Smooth muscle cell (in vitro differentiated cells): ENCODE measurements around the gene MTRF1L. TPM values are rescaled to one million over a fixed set of nuclear protein-coding genes. Genes with fewer than 3 reads are reported as not detected.

Experiments used
- DNase-seq: peaks from one replicate; lab custom pipeline; 2025; ENCODE audit not compliant: unreplicated experiment; lab: John Stamatoyannopoulos, UW
- H2AFZ ChIP-seq: fragments of 200-600 bp; sonication (generic); 2 replicates; pipeline ENCODE4 v1.6.0; 2016; ENCODE audit warnings: antibody characterized with exemption, low read depth, mild to moderate bottlenecking
- H3F3A ChIP-seq: fragments of 200-600 bp; sonication (generic); 2 replicates; pipeline ENCODE4 v1.6.0; 2017; ENCODE audit warnings: antibody characterized with exemption, low read depth
- H3K27ac ChIP-seq: fragments of 200-600 bp; sonication (generic); 2 replicates; pipeline ENCODE4 v1.5.1; 2016; ENCODE audit warnings: low read depth, mild to moderate bottlenecking
- H3K27me3 ChIP-seq: fragments of 200-600 bp; sonication (generic); 2 replicates; pipeline ENCODE4 v1.6.1; 2016; ENCODE audit warnings: low read depth, mild to moderate bottlenecking
- H3K36me3 ChIP-seq: fragments of 200-600 bp; sonication (generic); 2 replicates; pipeline ENCODE4 v1.5.1; 2016; ENCODE audit warnings: low read depth
- H3K4me1 ChIP-seq: fragments of 200-600 bp; sonication (generic); 2 replicates; pipeline ENCODE4 v1.5.1; 2016; ENCODE audit warnings: low read depth
- H3K4me2 ChIP-seq: fragments of 200-600 bp; sonication (generic); 2 replicates; pipeline ENCODE4 v1.6.0; 2016; ENCODE audit warnings: mild to moderate bottlenecking
- H3K4me3 ChIP-seq: fragments of 200-600 bp; sonication (generic); 2 replicates; pipeline ENCODE4 v1.5.1; 2016; ENCODE audit warnings: mild to moderate bottlenecking
- H3K79me2 ChIP-seq: fragments of 200-600 bp; sonication (generic); 2 replicates; pipeline ENCODE4 v1.6.0; 2016; ENCODE audit warnings: low read depth, mild to moderate bottlenecking
- H3K9ac ChIP-seq: fragments of 200-600 bp; sonication (generic); 2 replicates; pipeline ENCODE4 v1.6.0; 2016; ENCODE audit warnings: low read depth
- H3K9me3 ChIP-seq: fragments of 200-600 bp; sonication (generic); replicated peaks from 2 replicates; pipeline ENCODE4 v1.5.1; 2016; ENCODE audit warnings: low read depth
- H4K20me1 ChIP-seq: fragments of 200-600 bp; sonication (generic); 2 replicates; pipeline ENCODE4 v1.6.0; 2016; ENCODE audit warnings: low read depth
- CTCF ChIP-seq: fragments of 200-600 bp; sonication (generic); IDR thresholded peaks from 2 replicates; pipeline ENCODE4 v1.5.1; 2017; ENCODE audit warnings: borderline replicate concordance, mild to moderate bottlenecking, antibody characterized with exemption; ENCODE audit not compliant: insufficient read depth, poor library complexity, severe bottlenecking
- WGBS: methylation state at CpG from one replicate; pipeline ENCODE4 v1.1.7; 2016; ENCODE audit warnings: low lambda C conversion rate; 5-methylcytosine and 5-hydroxymethylcytosine counted together
- polyA plus RNA-seq: library from polyadenylated mRNA; unstranded; fragments of >200 nt; fragmentation: Nextera tagmentation; extraction: Ambion mirVana; gene quantifications from 2 replicates; pipeline ENCODE4 v1.2.1, GENCODE V29; 2016
- total RNA-seq: library from RNA; depleted of rRNA; stranded (reverse); fragments of >200 nt; gene quantifications from 2 replicates; pipeline ENCODE4 v1.2.3, GENCODE V29; 2014

Gene MTRF1L
- total and polyA plus RNA-seq, 2 experiments from 2014 or later: 14.1 to 21.1 TPM

DNA sequence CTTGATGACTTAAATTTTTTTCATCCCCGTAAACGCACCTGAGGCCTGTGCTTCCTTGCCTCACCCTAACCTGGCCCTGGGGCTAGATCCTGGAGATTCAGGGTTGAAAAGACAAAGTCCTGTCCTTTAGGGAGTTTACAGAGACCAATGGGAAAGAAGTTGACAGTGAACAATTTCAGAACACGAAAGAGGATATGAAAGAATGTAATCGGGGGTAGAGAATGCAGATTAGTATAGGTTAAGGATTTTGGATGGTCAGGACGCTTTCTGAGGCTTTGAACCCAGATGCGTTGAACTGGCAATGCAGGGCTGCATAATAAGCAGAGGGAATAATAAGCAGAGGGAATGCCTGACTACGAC lies 18.0 kb downstream of the MTRF1L start:
- peaks cover 55% of the 10 kb centered on the region for H3K79me2 ChIP-seq
- H3K4me3 ChIP-seq: peak overlapping the region; percentile 99
- WGBS: 5% methylated on average over 7 of the region's 7 CpGs
- H3K9me3 ChIP-seq: no peaks in the 10 kb centered on the region
- DNase-seq: no peak
- peak overlapping the region; percentile 81 for H3K27ac ChIP-seq
- no peak overlapping the region for H2AFZ ChIP-seq
- H3K36me3 ChIP-seq: no peaks in the 10 kb centered on the region
- no peak for TF ChIP-seq CTCF
- H3K4me2 ChIP-seq: peak overlapping the region; percentile 99
- peak overlapping the region; percentile 55 for H3K9ac ChIP-seq
- peaks cover 34% of the 10 kb centered on the region for H4K20me1 ChIP-seq
- no peaks in the 10 kb centered on the region for H3K27me3 ChIP-seq
- peaks cover 37% of the 10 kb centered on the region for H3K4me1 ChIP-seq
- H3F3A ChIP-seq: peaks cover 8% of the 10 kb centered on the region

- H3K27me3 ChIP-seq: no peaks in the 10 kb centered on the region
- DNase-seq: peak; percentile 40
- H3K4me3 ChIP-seq: peak overlapping the region; percentile 99
- peaks cover 43% of the 10 kb centered on the region for H3K4me1 ChIP-seq
- under 1% methylated on average over 38 of the region's 38 CpGs for WGBS
- H4K20me1 ChIP-seq: peaks cover 39% of the 10 kb centered on the region
- H3K9me3 ChIP-seq: no peaks in the 10 kb centered on the region
- H2AFZ ChIP-seq: peak overlapping the region; percentile 49
- peaks cover 61% of the 10 kb centered on the region for H3K79me2 ChIP-seq
- peaks cover 8% of the 10 kb centered on the region for H3F3A ChIP-seq
- TF ChIP-seq CTCF: no peak
- peak overlapping the region; percentile 99 for H3K4me2 ChIP-seq
- no peaks in the 10 kb centered on the region for H3K36me3 ChIP-seq
- peak overlapping the region; percentile 71 for H3K9ac ChIP-seq
- H3K27ac ChIP-seq: peak overlapping the region; percentile 81
These were observed 18.6 kb downstream of the MTRF1L start for GRCh38 chr6:152983637-152984512.

DNA sequence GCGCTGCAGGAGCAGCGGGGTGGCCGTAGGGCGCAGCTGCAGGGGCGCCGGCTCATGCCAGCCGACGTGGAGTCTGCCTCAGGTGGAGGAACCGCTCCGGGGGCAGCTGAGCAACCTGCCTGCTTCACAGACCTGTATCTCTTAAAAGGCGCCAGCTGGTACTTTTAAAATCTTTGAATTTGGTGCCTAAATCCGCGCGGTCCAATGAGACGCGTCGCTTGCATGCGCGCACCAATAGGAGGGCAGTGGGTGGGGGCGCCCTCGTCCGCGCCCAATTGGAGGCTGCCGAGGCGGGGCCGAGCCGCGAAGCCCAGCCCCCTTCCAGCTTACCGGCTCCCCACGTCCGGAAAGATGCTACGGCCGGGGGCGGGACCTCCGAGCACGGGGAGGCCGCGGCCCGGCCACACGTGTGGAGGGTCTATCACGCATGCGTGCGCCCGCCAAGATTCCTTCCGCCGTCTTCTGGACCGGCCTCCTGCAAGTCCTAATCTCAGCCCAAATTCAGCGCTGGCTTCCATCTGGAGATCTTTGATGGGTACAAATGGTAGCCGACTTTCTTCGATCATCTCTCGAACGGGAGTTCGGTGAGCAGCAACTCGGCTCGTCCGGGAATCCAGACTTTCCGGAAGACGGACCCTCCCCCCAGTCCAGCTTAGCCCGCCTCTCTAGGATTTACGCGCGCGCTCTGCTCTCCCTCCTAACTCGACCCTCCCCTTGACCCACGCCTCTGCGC lies 19.4 kb downstream of the MTRF1L start, which contains the start of gene FBXO5:
Gene FBXO5, minus strand, starts transcription at position 138 of the 733 bp plus-strand sequence. Its CDS starts 82 bp downstream, at position 56.
- Histone ChIP-seq H3K27ac (peak within 1 kb of the TSS; percentile 81), H3K9me3 (no peaks in the 10 kb centered on the region), H3K4me2 (peak within 1 kb of the TSS; percentile 99), H3K4me3 (peak within 1 kb of the TSS; percentile 99), H3K79me2 (peaks cover 68% of the 10 kb centered on the region), H2AFZ (peak within 1 kb of the TSS; percentile 49), H3K9ac (peak within 1 kb of the TSS; percentile 71), H3F3A (peaks cover 8% of the 10 kb centered on the region), H4K20me1 (peaks cover 42% of the 10 kb centered on the region), H3K36me3 (no peaks in the 10 kb centered on the region), H3K4me1 (peaks cover 49% of the 10 kb centered on the region), H3K27me3 (no peaks in the 10 kb centered on the region)
- peak; percentile 98 for DNase-seq
- WGBS: under 1% methylated on average over 65 of the region's 66 CpGs
- no peak for TF ChIP-seq CTCF
